COLO829 (cell line): ENCODE data around the gene NEMP1.
A peak's percentile ranks its signal among the peaks of the same experiment; 100 is the strongest.
"Not testable (repeated sequence)": the region's sequence is repeated elsewhere in the genome, so short reads cannot be mapped to it uniquely, and the experiment has no call there.

Source experiments
- DNase-seq: peaks from one replicate; pipeline ENCODE4 v3.0.0; 2012; ENCODE audit warnings: low spot score

NEMP1 gene

GRCh38 chr12:57091638-57092528 is 13.3 kb upstream of the NEMP1 start:
- no peak for DNase-seq

GRCh38 chr12:57090924-57091637 is 12.5 kb upstream of the NEMP1 start:
- DNase-seq, result no peak

GRCh38 chr12:57090490-57090889 is 11.9 kb upstream of the NEMP1 start:
- no peak for DNase-seq

GRCh38 chr12:57089271-57090245 is 11.0 kb upstream of the NEMP1 start:
- DNase-seq, result no peak

- peak; percentile 73 for DNase-seq
These were observed 10.0 kb upstream of the NEMP1 start, which contains the start of gene NAB2 for GRCh38 chr12:57088354-57089270. TSS of gene NAB2 (plus strand) at chr12:57089114. CDS start at chr12:57089272, 158 bp downstream.

GRCh38 chr12:57087691-57088353 is 9.2 kb upstream of the NEMP1 start:
- DNase-seq, result peak; percentile 78

GRCh38 chr12:57087010-57087690 is 8.6 kb upstream of the NEMP1 start:
- DNase-seq, result peak; percentile 73

- no peak for DNase-seq
These were observed 8.0 kb upstream of the NEMP1 start for GRCh38 chr12:57086493-57087009.

GRCh38 chr12:57085999-57086492 is 7.5 kb upstream of the NEMP1 start:
- no peak for DNase-seq

GRCh38 chr12:57080855-57081254 is 2.3 kb upstream of the NEMP1 start:
- DNase-seq, result no peak

GRCh38 chr12:57079821-57080220 is 1.2 kb upstream of the NEMP1 start:
- no peak for DNase-seq

- DNase-seq, result not testable (repeated sequence)
These were observed 4.8 kb downstream of the NEMP1 start for GRCh38 chr12:57073566-57074450.

- DNase-seq, result no peak
These were observed 5.9 kb downstream of the NEMP1 start for GRCh38 chr12:57072661-57073060.

- no peak for DNase-seq
These were observed 9.1 kb downstream of the NEMP1 start for GRCh38 chr12:57069523-57069922.

GRCh38 chr12:57066245-57066644 is 12.3 kb downstream of the NEMP1 start:
- no peak for DNase-seq

GRCh38 chr12:57063991-57064685 is 14.5 kb downstream of the NEMP1 start:
- no peak for DNase-seq

GRCh38 chr12:57058454-57058853 is 20.1 kb downstream of the NEMP1 start:
- DNase-seq, result no peak
